HEK293 (cell line): ENCODE measurements around the gene SPEM3.
"Not testable (repeated sequence)": the region's sequence is repeated elsewhere in the genome, so short reads cannot be mapped to it uniquely, and the experiment has no call there.

Experiments
- CTCF ChIA-PET: fragments of 350-600 bp; formaldehyde crosslinking; extraction: SDS; loops from one replicate; lab custom pipeline; 2021; ENCODE audit warnings: antibody characterized with exemption; lab: Yijun Ruan, JAX
- POLR2A ChIA-PET: fragments of 300-600 bp; formaldehyde crosslinking; extraction: SDS; loops from one replicate; lab custom pipeline; 2020; ENCODE audit warnings: antibody characterized with exemption, inconsistent platforms; lab: Yijun Ruan, JAX
- H3K27ac ChIP-seq: fragments of 200-500 bp; sonication (Bioruptor generic); 2 replicates; pipeline ENCODE4 v1.5.1; 2014; ENCODE audit warnings: low read depth, low read length, control low read depth, inconsistent platforms; ENCODE audit errors: extremely low read depth
- H3K36me3 ChIP-seq, 2 experiments: fragments of 200-500 bp in 1 of 2; sonication (Bioruptor generic) in 1 of 2; 1 replicate in 1 of 2; 2 replicates in 1 of 2; pipeline ENCODE4 v1.5.1; 2014 to 2017; ENCODE audit warnings: inconsistent platforms in 2 of 2, low read length in 2 of 2; ENCODE audit not compliant: control insufficient read depth in 2 of 2, insufficient read depth in 1 of 2
- H3K4me1 ChIP-seq: fragments of 200-500 bp; sonication (Bioruptor generic); 2 replicates; pipeline ENCODE4 v1.5.1; 2014; ENCODE audit warnings: mild to moderate bottlenecking, low read length, inconsistent platforms; ENCODE audit not compliant: control insufficient read depth, insufficient read depth
- H3K4me3 ChIP-seq: 2 replicates; pipeline ENCODE4 v1.5.1; 2011; ENCODE audit warnings: low read depth, mild to moderate bottlenecking, control low read depth, low read length, moderate library complexity
- H3K9me3 ChIP-seq: fragments of 200-500 bp; sonication (Bioruptor generic); 2 replicates; pipeline ENCODE4 v1.5.1; 2014; ENCODE audit warnings: low read depth, low read length, inconsistent platforms; ENCODE audit not compliant: control insufficient read depth, insufficient read depth
- AEBP2 ChIP-seq: fragments of 450-650 bp; formaldehyde crosslinking; IDR thresholded peaks from 2 replicates; pipeline ENCODE4 v1.5.1; 2016; ENCODE audit warnings: missing biosample characterization, missing genetic modification characterization, borderline replicate concordance
- SP2 ChIP-seq: fragments of 450-650 bp; formaldehyde crosslinking; IDR thresholded peaks from 2 replicates; pipeline ENCODE4 v1.5.1; 2016; ENCODE audit warnings: missing biosample characterization, missing genetic modification characterization
- ZBTB17 ChIP-seq: fragments of 450-650 bp; formaldehyde crosslinking; IDR thresholded peaks from 2 replicates; pipeline ENCODE4 v1.5.1; 2016; ENCODE audit warnings: missing biosample characterization, missing genetic modification characterization
- ZNF133 ChIP-seq: fragments of 450-650 bp; formaldehyde crosslinking; IDR thresholded peaks from 2 replicates; pipeline ENCODE4 v1.5.1; 2016; ENCODE audit warnings: missing biosample characterization, missing genetic modification characterization
- ZNF138 ChIP-seq: fragments of 450-650 bp; formaldehyde crosslinking; IDR thresholded peaks from 2 replicates; pipeline ENCODE4 v1.5.1; 2016; ENCODE audit warnings: missing biosample characterization, missing genetic modification characterization, borderline replicate concordance
- ZNF404 ChIP-seq: fragments of 450-650 bp; formaldehyde crosslinking; IDR thresholded peaks from 2 replicates; pipeline ENCODE4 v1.5.1; 2017; ENCODE audit warnings: missing biosample characterization, missing genetic modification characterization
- ZNF433 ChIP-seq: fragments of 450-650 bp; formaldehyde crosslinking; IDR thresholded peaks from 2 replicates; pipeline ENCODE4 v1.5.1; 2016; ENCODE audit warnings: missing biosample characterization, missing genetic modification characterization, low read depth
- ZNF623 ChIP-seq: fragments of 450-650 bp; formaldehyde crosslinking; IDR thresholded peaks from 2 replicates; pipeline ENCODE4 v1.5.1; 2016; ENCODE audit warnings: missing biosample characterization, missing genetic modification characterization
- ZSCAN4 ChIP-seq: fragments of 450-650 bp; formaldehyde crosslinking; IDR thresholded peaks from 2 replicates; pipeline ENCODE4 v1.5.1; 2017; ENCODE audit warnings: missing biosample characterization, missing genetic modification characterization

The SPEM3 gene

DNA sequence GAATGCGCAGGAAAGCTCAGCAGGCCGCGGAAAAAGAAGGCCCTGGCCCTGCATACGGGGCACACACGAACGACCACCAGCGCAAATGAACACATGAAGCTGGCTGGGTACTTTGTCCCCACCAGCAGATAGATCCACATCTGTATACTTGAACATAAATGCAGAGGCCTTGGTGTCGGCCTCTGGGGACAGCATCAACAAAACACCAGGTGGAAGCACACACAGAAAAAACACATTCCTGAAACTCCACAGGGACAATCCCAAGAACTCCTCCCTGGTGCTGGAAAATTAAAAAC is 51.4 kb downstream of the SPEM3 start (continued):
- TF ChIP-seq ZNF623 (tag by site-specific recombination) (no peak), ZNF404 (tag by site-specific recombination) (no peak), ZNF138 (tag by site-specific recombination) (no peak), ZNF133 (no peak), ZSCAN4 (tag by site-specific recombination) (peak; percentile 84), ZNF433 (tag by site-specific recombination) (no peak), SP2 (no peak), AEBP2 (tag by site-specific recombination) (no peak)
- TF ChIP-seq, all 188 proteins: peak for 11

DNA sequence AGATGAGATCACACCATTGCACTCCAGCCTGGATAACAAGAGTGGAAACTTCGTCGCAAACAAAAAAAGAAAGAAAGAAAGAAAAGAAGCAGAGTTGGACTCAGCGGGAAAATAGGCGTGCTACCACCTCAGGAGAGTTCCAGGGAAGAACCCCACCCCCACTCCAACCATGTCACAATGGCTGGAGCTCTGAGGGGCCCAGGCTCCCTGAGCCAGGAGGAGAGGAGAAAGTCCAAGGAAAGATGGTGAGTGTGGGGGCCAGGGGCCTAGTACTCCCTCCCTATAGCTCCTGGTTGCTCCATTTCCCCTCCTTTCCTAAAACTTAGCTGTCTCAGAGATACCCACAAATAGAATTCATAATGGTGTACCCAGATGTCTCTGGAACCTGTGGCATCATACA is 52.6 kb downstream of the SPEM3 start, which contains the start of gene SLC35G6:
Gene SLC35G6 (plus strand): TSS at position 172 of the 400 bp plus-strand sequence. CDS start 71 bp downstream, at position 243.
- POLR2A ChIA-PET = interaction anchor here (3.9 kb wide), 1 partner anchor 78 kb away, joined by 27 read pairs; the partner anchor contains the start of gene TMEM256
- not testable (repeated sequence) for H3K9me3 ChIP-seq, H3K36me3 ChIP-seq, H3K4me3 ChIP-seq
- H3K4me1 ChIP-seq = peaks cover 22% of the 10 kb centered on the region
- TF ChIP-seq ZBTB17 (tag by site-specific recombination) = peak; percentile 41
- peak within 1 kb of the TSS; percentile 97 for H3K27ac ChIP-seq
- CTCF ChIA-PET = interaction anchor here (0.7 to 1.1 kb wide), 3 partner anchors 44 to 125 kb away, joined by 3 to 5 read pairs (median 4); partner anchors contain the start of gene TMEM102

DNA sequence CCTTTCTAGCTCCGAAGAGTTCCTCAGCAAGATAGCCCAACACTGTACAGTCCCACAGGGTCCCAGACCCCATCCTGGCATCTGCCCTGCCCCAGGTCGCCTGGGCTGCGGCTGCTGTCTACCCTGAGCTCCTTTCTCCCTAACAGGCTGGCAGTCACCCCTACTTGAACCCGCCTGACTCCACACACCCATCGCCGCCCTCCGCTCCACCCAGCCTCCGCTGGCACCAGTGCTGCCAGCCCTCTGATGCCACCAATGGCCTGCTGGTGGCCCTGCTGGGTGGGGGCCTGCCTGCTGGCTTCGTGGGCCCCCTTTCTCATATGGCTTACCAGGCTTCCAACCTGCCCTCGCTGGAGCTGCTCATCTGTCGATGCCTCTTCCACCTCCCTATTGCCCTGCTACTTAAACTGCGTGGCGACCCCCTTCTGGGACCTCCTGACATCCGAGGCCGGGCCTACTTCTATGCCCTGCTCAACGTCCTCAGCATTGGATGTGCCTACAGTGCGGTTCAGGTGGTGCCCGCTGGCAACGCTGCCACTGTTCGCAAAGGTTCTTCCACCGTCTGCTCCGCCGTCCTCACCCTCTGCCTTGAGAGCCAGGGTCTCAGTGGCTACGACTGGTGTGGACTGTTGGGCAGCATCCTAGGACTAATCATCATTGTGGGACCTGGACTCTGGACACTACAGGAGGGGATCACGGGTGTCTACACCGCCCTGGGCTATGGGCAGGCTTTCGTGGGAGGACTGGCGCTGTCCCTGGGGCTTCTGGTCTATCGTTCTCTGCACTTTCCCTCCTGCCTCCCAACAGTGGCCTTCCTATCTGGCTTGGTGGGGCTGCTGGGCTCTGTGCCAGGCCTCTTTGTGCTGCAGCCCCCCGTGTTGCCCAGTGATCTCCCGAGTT is 53.4 kb downstream of the SPEM3 start:
- not testable (repeated sequence) for H3K27ac ChIP-seq, H3K4me3 ChIP-seq, H3K9me3 ChIP-seq
- Histone ChIP-seq H3K36me3 (peaks cover 3 to 12% of the 10 kb centered on the region in 2 experiments; a peak in 2 of 3 replicates), H3K4me1 (peaks cover 25% of the 10 kb centered on the region)
- CTCF ChIA-PET = interaction anchor here (0.6 to 1.1 kb wide), 4 partner anchors 45 to 572 kb away, joined by 3 to 5 read pairs (median 4); partner anchors contain the start of gene TMEM102
- POLR2A ChIA-PET = interaction anchor here (0.6 to 3.9 kb wide), 2 partner anchors 33 to 78 kb away, joined by 3 to 27 read pairs; partner anchors contain the start of gene TMEM256
